Ramos (cell line): Measurements from ENCODE around the gene OR1S1.
"Not testable (repeated sequence)": the region's sequence is repeated elsewhere in the genome, so short reads cannot be mapped to it uniquely, and the experiment has no call there.

Experiments
- in situ Hi-C: fragments of 300-500 bp; cut with MboI; formaldehyde crosslinking; loops from one replicate; pipeline ENCODE4 v1.14.3; 2022; ENCODE audit warnings: low sequenced_read_pairs; ENCODE audit not compliant: unreplicated experiment

OR1S1 gene

GRCh38 chr11:58212420-58212819 lies at the start of gene OR1S1:
OR1S1 (plus strand) TSS chr11:58212720.
- in situ Hi-C loops = not testable (repeated sequence)

- in situ Hi-C loops = no loop called here
Observed at GRCh38 chr11:58164389-58164788, 48.1 kb upstream of the OR1S1 start.

- in situ Hi-C loops = no loop called here
Observed at GRCh38 chr11:58164990-58165389, 47.5 kb upstream of the OR1S1 start.

GRCh38 chr11:58165504-58166106 lies 46.9 kb upstream of the OR1S1 start:
- in situ Hi-C loops = no loop called here

- in situ Hi-C loops = no loop called here
Observed at GRCh38 chr11:58177409-58178054, 35.0 kb upstream of the OR1S1 start.

GRCh38 chr11:58178444-58178843 lies 34.1 kb upstream of the OR1S1 start:
- in situ Hi-C loops = no loop called here

- in situ Hi-C loops = no loop called here
Observed at GRCh38 chr11:58179648-58180047, 32.9 kb upstream of the OR1S1 start.

- in situ Hi-C loops = no loop called here
Observed at GRCh38 chr11:58186938-58187337, 25.6 kb upstream of the OR1S1 start.

- in situ Hi-C loops = no loop called here
Observed at GRCh38 chr11:58188770-58189169, 23.8 kb upstream of the OR1S1 start, which contains the start of gene OR9Q2. OR9Q2 (plus strand) TSS chr11:58189070; CDS start chr11:58190491, 1,421 bp downstream.

GRCh38 chr11:58192229-58192628 lies 20.3 kb upstream of the OR1S1 start:
- in situ Hi-C loops = no loop called here

GRCh38 chr11:58193391-58193790 lies 19.1 kb upstream of the OR1S1 start:
- in situ Hi-C loops = no loop called here

GRCh38 chr11:58195939-58196338 lies 16.6 kb upstream of the OR1S1 start:
- in situ Hi-C loops = no loop called here

GRCh38 chr11:58199271-58199670 lies 13.2 kb upstream of the OR1S1 start:
- in situ Hi-C loops = no loop called here

GRCh38 chr11:58204042-58204441 lies 8.5 kb upstream of the OR1S1 start, which contains the start of gene OR1S2:
OR1S2 (minus strand) TSS chr11:58204142; CDS start chr11:58204142, 0 bp downstream.
- in situ Hi-C loops = no loop called here

- in situ Hi-C loops = no loop called here
Observed at GRCh38 chr11:58216476-58216875, 4.0 kb downstream of the OR1S1 start.

- in situ Hi-C loops = no loop called here
Observed at GRCh38 chr11:58222721-58223120, 10.2 kb downstream of the OR1S1 start.

GRCh38 chr11:58227956-58228615 lies 15.6 kb downstream of the OR1S1 start:
- in situ Hi-C loops = no loop called here

- in situ Hi-C loops = no loop called here
Observed at GRCh38 chr11:58243954-58244353, 31.4 kb downstream of the OR1S1 start.

- in situ Hi-C loops = no loop called here
Observed at GRCh38 chr11:58254936-58255335, 42.4 kb downstream of the OR1S1 start.

- in situ Hi-C loops = no loop called here
Observed at GRCh38 chr11:58259983-58260382, 47.5 kb downstream of the OR1S1 start.
